ENCODE results near the gene COL5A2. TPM values are rescaled to one million over a fixed set of nuclear protein-coding genes. Genes with fewer than 3 reads are reported as not detected.
A peak's percentile ranks its signal among the peaks of the same experiment; 100 is the strongest.

COL5A2 gene
- total and polyA plus RNA-seq, 8 donors: 11.9 to 468 (median 48.1) TPM

- Histone ChIP-seq H3K4me3 (no peak overlapping the region), H3K36me3 (no peaks in the 10 kb centered on the region), H3K4me1 (peaks cover 0 to 49% (median 14%) of the 10 kb centered on the region in 4 donors), H3K27me3 (no peaks in the 10 kb centered on the region), H3K27ac (peak overlapping the region in 1 of 5 donors; percentile 55), H3K9me3 (no peaks in the 10 kb centered on the region)
- 83 to 90% (median 86%) methylated on average over 3 of the region's 3 CpGs for WGBS, 5 donors
- DNase-seq: no peak
- TF ChIP-seq POLR2A (IDR thresholded peaks at IDR 0.05) (no peak), POLR2AphosphoS5 (IDR thresholded peaks at IDR 0.05) (no peak), EP300 (IDR thresholded peaks at IDR 0.05) (no peak)
- TF ChIP-seq, protein P1, sequence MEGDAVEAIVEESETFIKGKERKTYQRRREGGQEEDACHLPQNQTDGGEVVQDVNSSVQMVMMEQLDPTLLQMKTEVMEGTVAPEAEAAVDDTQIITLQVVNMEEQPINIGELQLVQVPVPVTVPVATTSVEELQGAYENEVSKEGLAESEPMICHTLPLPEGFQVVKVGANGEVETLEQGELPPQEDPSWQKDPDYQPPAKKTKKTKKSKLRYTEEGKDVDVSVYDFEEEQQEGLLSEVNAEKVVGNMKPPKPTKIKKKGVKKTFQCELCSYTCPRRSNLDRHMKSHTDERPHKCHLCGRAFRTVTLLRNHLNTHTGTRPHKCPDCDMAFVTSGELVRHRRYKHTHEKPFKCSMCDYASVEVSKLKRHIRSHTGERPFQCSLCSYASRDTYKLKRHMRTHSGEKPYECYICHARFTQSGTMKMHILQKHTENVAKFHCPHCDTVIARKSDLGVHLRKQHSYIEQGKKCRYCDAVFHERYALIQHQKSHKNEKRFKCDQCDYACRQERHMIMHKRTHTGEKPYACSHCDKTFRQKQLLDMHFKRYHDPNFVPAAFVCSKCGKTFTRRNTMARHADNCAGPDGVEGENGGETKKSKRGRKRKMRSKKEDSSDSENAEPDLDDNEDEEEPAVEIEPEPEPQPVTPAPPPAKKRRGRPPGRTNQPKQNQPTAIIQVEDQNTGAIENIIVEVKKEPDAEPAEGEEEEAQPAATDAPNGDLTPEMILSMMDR (IDR thresholded peaks at IDR 0.05): no peak
- intact Hi-C loops (cut with DNase I; ENCODE audit: low total_unique reads): no loop called here
These were observed 13.7 kb downstream of the COL5A2 start for GRCh38 chr2:189165656-189166380.

GRCh38 chr2:189164746-189165145 is 14.8 kb downstream of the COL5A2 start:
- Histone ChIP-seq H3K4me1 (peaks cover 0 to 43% (median 12%) of the 10 kb centered on the region in 4 donors), H3K27ac (peak overlapping the region in 2 of 5 donors; percentile 46 to 67), H3K9me3 (no peaks in the 10 kb centered on the region), H3K36me3 (no peaks in the 10 kb centered on the region), H3K4me3 (no peak overlapping the region), H3K27me3 (no peaks in the 10 kb centered on the region)
- peak in 1 of 2 donors; percentile 45 for DNase-seq
- TF ChIP-seq, protein P1 (IDR thresholded peaks at IDR 0.05): no peak
- TF ChIP-seq POLR2A (IDR thresholded peaks at IDR 0.05) (no peak), EP300 (IDR thresholded peaks at IDR 0.05) (no peak), POLR2AphosphoS5 (IDR thresholded peaks at IDR 0.05) (no peak)
- intact Hi-C loops (cut with DNase I; ENCODE audit: low total_unique reads): no loop called here
- WGBS, 5 donors: 6 to 33% (median 26%) methylated on average over 1 of the region's 1 CpG

DNA sequence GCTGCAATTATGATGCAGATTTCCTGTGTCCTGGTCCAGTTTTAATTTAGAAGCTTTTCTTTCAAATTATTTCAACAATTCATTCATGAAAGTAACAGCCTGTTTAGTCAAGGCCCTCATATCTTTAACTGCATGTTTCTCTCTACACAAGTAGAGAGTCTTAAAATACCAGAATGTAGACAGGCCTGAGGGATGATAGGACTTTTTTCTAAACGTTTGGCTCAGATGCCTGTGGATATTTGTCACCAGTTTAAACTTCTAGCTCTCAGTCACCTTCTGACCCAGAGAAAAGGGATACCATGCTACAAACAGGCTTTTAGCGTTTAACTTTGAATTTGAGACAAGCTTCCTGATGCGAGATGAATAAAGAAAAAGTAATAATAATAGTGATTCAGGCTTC is 15.7 kb downstream of the COL5A2 start:
- no peaks in the 10 kb centered on the region for H3K36me3 ChIP-seq
- 30 to 44% (median 40%) methylated on average over 3 of the region's 3 CpGs for WGBS, 5 donors
- no peaks in the 10 kb centered on the region for H3K27me3 ChIP-seq
- no peaks in the 10 kb centered on the region for H3K9me3 ChIP-seq
- no peak overlapping the region for H3K4me3 ChIP-seq
- intact Hi-C loops (cut with DNase I; ENCODE audit: low total_unique reads): no loop called here
- peak overlapping the region in 3 of 5 donors; percentile 43 to 67 (median 46) for H3K27ac ChIP-seq
- TF ChIP-seq POLR2A (IDR thresholded peaks at IDR 0.05): no peak
- TF ChIP-seq POLR2AphosphoS5 (IDR thresholded peaks at IDR 0.05): peak in 1 of 3 donors; percentile 5
- no peak for DNase-seq
- H3K4me1 ChIP-seq: peaks cover 0 to 47% (median 9%) of the 10 kb centered on the region in 4 donors

DNA sequence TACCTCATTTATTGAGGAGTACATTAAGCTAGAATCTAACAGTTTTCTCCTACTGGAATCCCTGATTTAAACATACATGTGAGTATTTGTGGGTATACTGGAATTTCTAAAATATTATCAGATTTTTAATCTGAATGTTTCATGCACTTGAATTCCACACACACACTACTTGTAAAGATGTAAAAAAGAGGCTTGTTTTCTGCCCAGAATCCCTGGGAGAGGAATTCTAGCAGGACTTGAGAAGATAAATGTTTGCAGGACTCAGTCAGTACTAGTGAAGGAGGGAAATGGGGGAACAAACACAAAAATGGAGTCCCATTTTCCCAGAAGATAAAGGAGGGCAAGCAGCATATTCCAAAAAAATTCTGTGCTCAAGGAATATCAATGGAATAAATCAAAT is 17.0 kb downstream of the COL5A2 start:
- Histone ChIP-seq H3K4me1 (peaks cover 0 to 46% (median 5%) of the 10 kb centered on the region in 4 donors), H3K4me3 (no peak overlapping the region), H3K27ac (peak overlapping the region in 1 of 5 donors; percentile 43), H3K36me3 (no peaks in the 10 kb centered on the region), H3K27me3 (no peaks in the 10 kb centered on the region), H3K9me3 (no peaks in the 10 kb centered on the region)
- no peak for DNase-seq
- intact Hi-C loops (cut with DNase I; ENCODE audit: low total_unique reads): no loop called here
- no peak for TF ChIP-seq POLR2AphosphoS5 (IDR thresholded peaks at IDR 0.05)
- TF ChIP-seq, protein P1 (IDR thresholded peaks at IDR 0.05): no peak
- TF ChIP-seq POLR2A (IDR thresholded peaks at IDR 0.05): no peak
- no peak for TF ChIP-seq EP300 (IDR thresholded peaks at IDR 0.05)

DNA sequence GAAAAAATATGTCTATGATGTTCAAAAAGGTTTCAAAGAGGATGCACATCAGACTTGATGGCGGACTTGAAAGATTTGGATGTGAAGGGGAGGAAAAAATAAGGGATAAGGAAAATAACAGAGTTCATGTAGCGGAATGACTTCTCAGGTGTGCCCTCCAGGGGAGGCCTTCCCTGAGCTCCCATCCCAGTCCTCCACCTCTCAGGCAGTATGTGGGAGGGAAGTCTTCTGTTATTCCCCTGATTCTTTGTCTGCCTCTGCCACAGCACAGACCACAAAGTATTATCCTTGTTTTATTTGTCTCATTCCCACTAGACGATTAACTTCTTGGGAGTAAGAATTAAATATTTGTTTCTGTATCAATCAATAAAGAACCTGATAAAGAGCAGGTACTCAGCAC is 17.7 kb downstream of the COL5A2 start:
- no peak for DNase-seq
- no peak overlapping the region for H3K4me3 ChIP-seq
- no peaks in the 10 kb centered on the region for H3K27me3 ChIP-seq
- 65 to 76% (median 73%) methylated on average over 3 of the region's 3 CpGs for WGBS, 5 donors
- no peak for TF ChIP-seq POLR2AphosphoS5 (IDR thresholded peaks at IDR 0.05)
- no peak for TF ChIP-seq EP300 (IDR thresholded peaks at IDR 0.05)
- no peak for TF ChIP-seq POLR2A (IDR thresholded peaks at IDR 0.05)
- TF ChIP-seq, protein P1 (IDR thresholded peaks at IDR 0.05): no peak
- H3K4me1 ChIP-seq: peaks cover 0 to 40% (median 5%) of the 10 kb centered on the region in 4 donors
- H3K36me3 ChIP-seq: no peaks in the 10 kb centered on the region
- intact Hi-C loops (cut with DNase I; ENCODE audit: low total_unique reads): no loop called here
- H3K9me3 ChIP-seq: no peaks in the 10 kb centered on the region
- H3K27ac ChIP-seq: peak overlapping the region in 1 of 5 donors; percentile 43

All from stomach (tissue), 9 donors.